Neuron (in vitro differentiated cells): ENCODE data around the gene TBCC.

Experiments
- H2AFZ ChIP-seq: one replicate; pipeline ENCODE4 v1.6.1; 2013; ENCODE audit warnings: low read depth, mild to moderate bottlenecking, inconsistent platforms, low read length, moderate library complexity
- H3K27me3 ChIP-seq: one replicate; pipeline ENCODE4 v1.6.1; 2013; ENCODE audit warnings: low read length; ENCODE audit not compliant: insufficient read depth
- H3K36me3 ChIP-seq: one replicate; pipeline ENCODE4 v1.6.1; 2013; ENCODE audit warnings: low read length; ENCODE audit not compliant: insufficient read depth
- H3K4me1 ChIP-seq: one replicate; pipeline ENCODE4 v1.6.1; 2013; ENCODE audit warnings: low read length; ENCODE audit not compliant: insufficient read depth
- H3K4me3 ChIP-seq: 2 replicates; pipeline ENCODE4 v1.5.1; 2013; ENCODE audit warnings: mild to moderate bottlenecking, low read length, moderate library complexity
- H3K9me3 ChIP-seq: one replicate; pipeline ENCODE4 v1.6.1; 2013; ENCODE audit warnings: low read length

The TBCC gene, protein sequence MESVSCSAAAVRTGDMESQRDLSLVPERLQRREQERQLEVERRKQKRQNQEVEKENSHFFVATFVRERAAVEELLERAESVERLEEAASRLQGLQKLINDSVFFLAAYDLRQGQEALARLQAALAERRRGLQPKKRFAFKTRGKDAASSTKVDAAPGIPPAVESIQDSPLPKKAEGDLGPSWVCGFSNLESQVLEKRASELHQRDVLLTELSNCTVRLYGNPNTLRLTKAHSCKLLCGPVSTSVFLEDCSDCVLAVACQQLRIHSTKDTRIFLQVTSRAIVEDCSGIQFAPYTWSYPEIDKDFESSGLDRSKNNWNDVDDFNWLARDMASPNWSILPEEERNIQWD

DNA sequence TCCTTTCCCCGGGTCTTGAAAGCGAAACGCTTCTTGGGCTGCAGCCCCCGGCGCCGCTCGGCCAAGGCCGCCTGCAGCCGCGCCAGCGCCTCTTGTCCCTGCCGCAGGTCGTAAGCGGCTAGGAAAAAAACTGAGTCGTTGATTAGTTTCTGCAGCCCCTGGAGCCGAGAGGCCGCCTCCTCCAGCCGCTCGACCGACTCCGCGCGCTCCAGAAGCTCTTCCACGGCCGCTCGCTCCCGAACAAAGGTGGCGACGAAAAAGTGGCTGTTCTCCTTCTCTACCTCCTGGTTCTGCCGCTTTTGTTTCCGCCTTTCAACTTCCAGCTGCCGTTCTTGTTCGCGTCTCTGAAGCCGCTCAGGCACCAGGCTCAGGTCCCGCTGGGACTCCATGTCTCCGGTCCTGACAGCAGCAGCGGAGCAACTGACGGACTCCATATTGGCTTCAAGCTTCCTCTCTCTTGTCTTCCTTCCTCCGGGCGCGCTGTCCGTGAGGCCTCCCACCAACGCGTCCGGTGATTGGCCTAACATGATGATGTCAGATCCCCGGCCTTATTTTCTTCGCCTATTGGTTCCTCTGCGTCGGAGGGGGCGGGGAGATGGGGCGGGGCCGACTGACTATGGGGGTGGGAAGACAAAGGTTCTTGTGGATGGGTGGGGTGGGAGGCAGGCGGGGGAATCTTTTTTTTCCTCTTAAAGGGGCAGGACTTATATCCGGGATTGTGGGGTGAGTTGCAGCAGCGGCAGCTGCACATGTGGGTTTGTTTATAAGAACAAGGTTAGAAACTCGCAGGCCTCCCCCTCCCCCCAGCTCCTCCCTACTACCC lies at the start of gene TBCC:
Gene TBCC, minus strand, starts transcription at position 464 of the 823 bp plus-strand sequence. Its CDS starts 30 bp downstream, at position 434.
- Histone ChIP-seq H3K4me3 (peak within 1 kb of the TSS; percentile 97), H3K36me3 (no peaks in the 10 kb centered on the region), H2AFZ (peak within 1 kb of the TSS; percentile 90), H3K9me3 (no peaks in the 10 kb centered on the region), H3K27me3 (no peaks in the 10 kb centered on the region), H3K4me1 (peaks cover 14% of the 10 kb centered on the region)

DNA sequence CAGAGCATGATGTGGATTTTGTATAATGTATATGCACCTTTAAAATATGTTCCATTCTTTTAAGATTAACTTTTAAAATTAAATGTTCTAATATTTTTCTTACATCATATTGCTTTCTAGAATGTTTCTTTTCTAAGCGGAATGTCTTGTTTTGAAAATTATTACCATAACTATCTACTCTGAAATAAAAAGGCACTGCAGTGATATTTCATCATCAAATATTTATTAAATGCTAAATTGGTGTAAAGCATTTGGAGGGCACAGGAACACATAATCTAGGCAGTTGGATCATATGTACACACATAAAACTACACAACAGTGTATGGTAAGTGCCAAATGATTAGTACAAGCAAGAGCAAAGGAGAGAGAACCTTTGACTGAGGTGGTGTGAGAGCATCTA lies 49.7 kb upstream of the TBCC start:
- Histone ChIP-seq H3K4me1 (peaks cover 2% of the 10 kb centered on the region), H3K4me3 (no peak overlapping the region), H2AFZ (no peak overlapping the region), H3K36me3 (no peaks in the 10 kb centered on the region), H3K27me3 (no peaks in the 10 kb centered on the region), H3K9me3 (no peaks in the 10 kb centered on the region)

DNA sequence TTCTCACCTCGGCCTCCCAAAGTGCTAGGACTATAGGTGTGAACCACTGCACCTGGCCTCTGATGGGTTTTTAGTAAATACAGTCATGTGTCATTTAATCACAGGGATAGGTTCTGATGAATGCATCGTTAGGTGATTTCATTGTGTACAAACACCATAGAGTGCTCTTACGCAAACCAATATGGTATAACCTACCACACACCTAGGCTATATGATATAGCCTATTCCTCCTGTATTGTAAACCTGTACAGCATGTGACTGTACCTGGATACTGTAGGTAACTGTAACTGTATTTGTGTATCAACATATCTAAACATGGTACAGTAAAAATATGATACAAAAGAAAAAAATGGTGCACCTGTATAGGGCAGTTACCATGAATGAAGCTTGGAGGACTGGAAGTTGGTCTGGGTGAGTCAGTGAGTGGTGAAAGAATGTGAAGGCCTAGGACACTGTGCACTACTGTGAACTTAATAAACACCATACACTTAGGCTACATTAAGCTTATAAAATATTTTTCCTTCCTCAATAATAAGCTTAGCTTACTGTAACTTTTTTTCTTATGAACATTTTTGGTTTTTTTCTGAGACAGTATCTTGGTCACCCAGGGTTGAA lies 45.9 kb upstream of the TBCC start:
- Histone ChIP-seq H3K4me1 (peaks cover 11% of the 10 kb centered on the region), H2AFZ (no peak overlapping the region), H3K36me3 (peaks cover 2% of the 10 kb centered on the region), H3K27me3 (no peaks in the 10 kb centered on the region), H3K9me3 (no peaks in the 10 kb centered on the region), H3K4me3 (no peak overlapping the region)

DNA sequence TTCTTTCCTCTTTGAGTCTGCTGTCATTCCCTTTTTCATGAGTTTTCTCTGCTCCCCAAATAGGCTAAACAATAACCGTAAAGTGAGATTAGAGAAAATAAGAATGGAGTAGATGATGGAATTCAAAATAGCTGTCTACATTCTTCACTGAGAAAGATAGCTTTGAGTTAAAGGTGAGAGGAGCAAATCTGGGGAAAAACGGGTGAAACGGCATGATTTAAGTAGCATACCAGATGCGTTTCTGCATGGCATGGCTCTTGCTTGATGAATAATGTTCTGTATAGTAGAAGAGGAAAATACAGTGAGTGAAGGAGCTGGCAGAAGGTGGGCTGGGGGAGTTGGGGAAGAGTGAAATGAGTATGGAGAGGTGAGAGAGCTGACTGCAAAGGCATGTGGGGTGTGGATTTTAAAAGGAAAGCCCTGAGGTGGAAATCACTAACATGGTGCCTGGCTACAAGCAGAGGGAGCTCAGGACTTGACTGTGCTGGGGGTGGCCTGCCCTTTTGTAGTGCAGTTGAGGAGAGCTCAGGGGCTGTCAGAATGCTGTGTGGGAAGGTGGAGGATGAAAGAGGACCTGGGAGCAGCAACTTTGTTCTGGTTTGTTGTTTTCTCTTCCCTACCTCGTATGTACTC lies 44.8 kb upstream of the TBCC start:
- Histone ChIP-seq H3K9me3 (no peaks in the 10 kb centered on the region), H3K4me1 (peaks cover 15% of the 10 kb centered on the region), H3K27me3 (no peaks in the 10 kb centered on the region), H3K36me3 (peaks cover 2% of the 10 kb centered on the region), H3K4me3 (no peak overlapping the region), H2AFZ (no peak overlapping the region)

DNA sequence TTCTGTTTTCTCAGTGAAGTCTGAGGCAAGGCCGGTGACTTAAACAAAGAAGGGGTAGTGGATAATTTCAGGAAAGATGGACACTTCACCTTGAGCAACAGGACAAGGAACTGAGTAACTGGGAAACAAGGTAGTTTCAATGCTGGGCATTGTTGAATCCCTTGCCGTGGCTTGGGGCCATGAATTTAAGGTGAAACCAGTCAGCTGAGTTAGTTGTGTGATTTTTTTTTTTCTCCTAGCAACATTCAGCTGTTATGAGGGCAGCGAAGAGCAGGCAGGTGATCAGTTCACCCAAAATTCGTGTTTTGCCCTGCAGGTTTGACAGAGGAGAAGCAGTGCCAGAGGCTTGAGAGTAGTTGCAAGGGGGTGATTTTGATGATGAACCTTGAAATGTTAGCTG lies 42.8 kb upstream of the TBCC start:
- Histone ChIP-seq H3K4me1 (peaks cover 25% of the 10 kb centered on the region), H3K9me3 (no peaks in the 10 kb centered on the region), H2AFZ (no peak overlapping the region), H3K4me3 (no peak overlapping the region), H3K27me3 (no peaks in the 10 kb centered on the region), H3K36me3 (peaks cover 2% of the 10 kb centered on the region)

DNA sequence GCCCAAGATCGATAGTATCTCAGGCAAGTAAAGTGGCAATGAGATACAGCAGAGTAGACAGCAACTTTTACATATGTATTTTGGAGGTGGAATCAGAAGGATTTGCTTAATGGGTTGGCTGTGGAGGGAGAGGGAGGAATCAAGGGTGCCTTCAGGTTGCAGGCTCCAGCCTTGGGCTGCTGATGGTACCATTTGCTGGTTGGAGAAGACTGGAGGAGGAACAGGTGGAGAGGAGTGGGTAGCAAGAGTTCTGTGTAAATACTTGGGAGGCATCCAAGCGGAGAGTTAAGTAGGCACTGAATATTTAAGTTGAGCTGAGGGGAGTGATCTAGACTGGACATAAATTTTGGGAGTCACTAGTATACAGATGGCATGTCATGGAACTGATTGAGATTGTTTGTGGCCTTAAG lies 41.2 kb upstream of the TBCC start:
- no peaks in the 10 kb centered on the region for H3K9me3 ChIP-seq
- no peak overlapping the region for H3K4me3 ChIP-seq
- H3K27me3 ChIP-seq: no peaks in the 10 kb centered on the region
- peaks cover 25% of the 10 kb centered on the region for H3K4me1 ChIP-seq
- no peak overlapping the region for H2AFZ ChIP-seq
- peaks cover 2% of the 10 kb centered on the region for H3K36me3 ChIP-seq

DNA sequence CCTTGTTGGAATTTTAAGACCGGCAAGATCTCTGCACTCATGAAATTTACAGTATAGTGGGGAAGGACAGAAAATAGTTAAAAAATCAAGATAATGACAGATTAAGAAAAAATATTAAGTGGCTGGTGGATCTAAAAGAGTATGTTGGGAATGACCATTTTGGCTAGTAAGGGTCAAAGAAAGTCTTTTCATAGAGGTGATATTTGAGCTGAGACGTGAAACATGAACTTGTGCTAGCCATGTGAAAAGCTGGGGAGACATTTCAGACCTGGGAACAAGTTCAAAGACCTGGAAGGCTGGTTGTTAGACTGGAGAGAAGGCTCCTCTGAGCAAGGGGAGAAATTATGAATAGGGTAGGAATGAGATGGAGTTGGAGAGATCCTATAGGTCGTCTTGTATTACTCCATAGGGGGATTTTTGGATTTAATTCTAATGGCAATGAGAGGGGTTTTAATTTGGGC lies 40.7 kb upstream of the TBCC start:
- H3K4me3 ChIP-seq: no peak overlapping the region
- peaks cover 2% of the 10 kb centered on the region for H3K36me3 ChIP-seq
- peaks cover 25% of the 10 kb centered on the region for H3K4me1 ChIP-seq
- H3K27me3 ChIP-seq: no peaks in the 10 kb centered on the region
- no peaks in the 10 kb centered on the region for H3K9me3 ChIP-seq
- H2AFZ ChIP-seq: no peak overlapping the region

DNA sequence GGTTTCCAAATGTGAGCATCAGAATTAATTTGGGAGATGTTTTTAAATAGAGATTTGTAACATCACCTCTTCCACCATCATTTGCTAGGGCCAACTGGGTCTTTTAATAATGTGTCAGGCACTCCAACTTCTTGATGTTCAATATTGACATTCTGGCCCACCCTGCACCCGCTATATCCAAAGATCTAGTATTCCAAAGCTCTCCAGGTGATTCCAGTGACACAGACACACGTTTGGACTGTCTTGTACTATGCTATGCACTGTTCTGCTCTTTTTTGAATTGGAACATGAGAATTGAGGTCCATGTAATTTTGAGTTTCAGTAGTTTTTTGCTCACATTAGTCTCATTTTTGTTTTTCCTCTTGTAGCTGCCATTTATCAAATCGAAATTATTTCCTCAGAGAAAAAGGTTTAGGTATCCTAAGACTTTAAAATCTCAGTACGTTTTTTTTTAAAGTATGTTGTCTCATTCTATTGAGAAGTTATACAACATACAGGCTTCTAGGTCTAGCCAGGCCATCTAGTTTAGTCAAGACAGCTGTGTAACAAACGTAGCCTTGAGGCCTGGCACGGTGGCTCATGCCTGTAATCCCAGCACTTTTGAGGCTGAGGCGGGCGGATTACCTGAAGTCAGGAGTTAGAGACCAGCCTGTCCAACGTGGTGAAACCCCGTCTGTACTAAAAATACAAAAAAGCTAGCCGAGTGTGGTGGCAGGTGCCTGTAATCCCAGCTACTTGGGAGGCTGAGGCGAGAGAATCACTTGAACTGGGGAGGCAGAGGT lies 39.0 kb upstream of the TBCC start:
- H3K9me3 ChIP-seq: no peaks in the 10 kb centered on the region
- H3K27me3 ChIP-seq: no peaks in the 10 kb centered on the region
- peaks cover 19% of the 10 kb centered on the region for H3K4me1 ChIP-seq
- peaks cover 2% of the 10 kb centered on the region for H3K36me3 ChIP-seq
- H3K4me3 ChIP-seq: peak overlapping the region; percentile 63
- no peak overlapping the region for H2AFZ ChIP-seq

DNA sequence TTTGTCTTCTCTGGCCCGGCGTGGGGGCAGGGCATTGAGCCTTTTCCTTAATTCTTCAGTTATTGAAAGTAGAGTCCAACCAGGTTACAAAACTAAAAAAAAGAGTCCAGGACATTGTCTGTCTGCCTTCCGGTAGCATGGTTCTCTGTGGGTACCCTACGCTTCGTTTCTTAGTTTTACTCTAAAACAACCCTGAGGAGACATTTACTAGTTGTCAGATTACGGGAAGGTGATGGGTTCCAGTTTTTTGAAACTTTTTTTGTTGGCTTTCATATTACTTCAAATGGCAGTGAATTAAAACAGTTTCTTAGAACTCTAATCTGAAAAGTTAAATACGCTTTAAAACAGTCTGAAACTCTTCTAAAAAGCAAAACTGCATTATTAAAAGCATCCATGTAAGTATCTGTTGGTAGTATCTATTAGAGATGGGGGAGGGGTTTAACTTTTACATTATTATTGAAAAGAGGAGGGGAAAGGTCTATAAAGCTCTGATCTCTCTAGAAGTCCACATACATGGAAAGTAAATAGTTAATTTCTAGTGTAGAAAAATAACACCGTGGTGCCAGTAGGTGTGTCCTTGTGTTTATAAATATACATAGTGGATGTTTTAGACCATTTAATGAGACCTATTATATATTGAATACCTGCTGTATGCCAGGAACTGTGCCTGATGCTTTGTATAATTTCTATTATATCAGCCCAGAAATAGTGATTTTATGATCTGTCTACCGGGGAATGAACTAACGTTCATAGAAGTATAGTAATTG lies 38.2 kb upstream of the TBCC start:
- H3K9me3 ChIP-seq: no peaks in the 10 kb centered on the region
- no peak overlapping the region for H2AFZ ChIP-seq
- peaks cover 2% of the 10 kb centered on the region for H3K36me3 ChIP-seq
- peaks cover 18% of the 10 kb centered on the region for H3K4me1 ChIP-seq
- H3K27me3 ChIP-seq: no peaks in the 10 kb centered on the region
- peak overlapping the region; percentile 63 for H3K4me3 ChIP-seq

DNA sequence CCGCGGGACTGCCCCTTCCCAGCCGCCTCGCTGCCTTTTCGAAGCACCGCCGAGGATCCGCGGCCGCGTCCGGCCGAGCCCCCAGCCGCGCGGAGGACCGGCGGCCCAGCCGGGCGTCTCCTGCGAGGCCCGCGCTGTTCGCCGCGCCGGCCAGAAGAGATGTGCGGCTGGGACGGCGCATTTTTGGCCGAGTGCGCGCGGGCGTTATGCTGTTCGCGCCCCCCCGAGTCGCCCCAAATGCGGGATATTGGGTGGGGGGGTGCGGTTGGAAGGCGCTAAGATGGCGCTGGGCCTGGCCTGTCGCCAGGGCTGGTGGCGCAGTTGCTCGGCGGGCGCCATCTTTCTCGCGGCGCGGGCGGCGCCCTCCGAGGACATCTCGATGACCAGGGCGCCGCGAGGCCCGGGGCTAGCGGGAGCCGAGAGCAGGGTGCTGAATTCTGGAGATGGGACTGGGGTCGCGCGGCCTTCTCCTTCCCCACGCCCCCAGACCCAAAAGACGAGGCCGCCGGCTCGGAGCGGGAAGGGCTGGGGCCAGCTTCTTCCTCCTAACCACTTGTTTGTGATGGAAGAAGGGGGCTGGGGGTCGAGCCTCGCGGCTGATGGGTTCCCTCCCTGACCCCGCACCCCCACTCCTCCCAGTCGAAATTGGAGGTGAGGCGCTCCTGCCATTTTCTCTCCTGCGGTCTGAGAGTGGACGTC lies 37.4 kb upstream of the TBCC start:
- H3K9me3 ChIP-seq: no peaks in the 10 kb centered on the region
- H3K4me3 ChIP-seq: peak overlapping the region; percentile 63
- H3K36me3 ChIP-seq: peaks cover under 1% of the 10 kb centered on the region
- H3K27me3 ChIP-seq: no peaks in the 10 kb centered on the region
- H2AFZ ChIP-seq: no peak overlapping the region
- H3K4me1 ChIP-seq: peaks cover 18% of the 10 kb centered on the region

DNA sequence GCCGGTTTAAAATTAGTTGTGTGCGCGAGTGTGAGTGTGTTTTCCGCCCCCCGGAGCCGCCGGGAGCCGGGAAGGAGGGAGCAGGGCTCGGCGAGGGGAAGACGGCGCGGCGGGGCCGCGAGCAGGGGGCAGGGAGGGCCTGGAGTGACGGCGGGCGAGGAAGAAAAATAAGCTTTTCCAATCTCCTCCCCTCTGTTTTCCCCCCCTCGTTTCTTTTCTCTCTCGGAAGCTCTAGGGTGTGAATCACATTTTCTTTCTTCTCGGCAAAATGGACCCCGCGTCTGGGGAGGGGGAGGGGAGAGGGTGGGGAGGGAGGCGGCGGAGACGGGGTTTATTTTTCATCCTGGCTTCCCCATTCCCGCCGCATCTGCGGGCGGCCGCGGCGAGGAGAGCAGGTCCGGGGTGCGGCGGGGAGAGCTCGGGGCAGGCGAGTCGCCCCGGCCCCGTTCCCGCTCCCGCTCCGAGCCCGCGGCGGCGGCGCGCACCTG lies 36.8 kb upstream of the TBCC start:
- no peaks in the 10 kb centered on the region for H3K27me3 ChIP-seq
- H3K9me3 ChIP-seq: no peaks in the 10 kb centered on the region
- peak overlapping the region; percentile 63 for H3K4me3 ChIP-seq
- no peak overlapping the region for H2AFZ ChIP-seq
- H3K36me3 ChIP-seq: no peaks in the 10 kb centered on the region
- peaks cover 21% of the 10 kb centered on the region for H3K4me1 ChIP-seq
